Ovary (tissue), 9 donors: ENCODE measurements around the gene POU6F2. TPM values are rescaled to one million over a fixed set of nuclear protein-coding genes. Genes with fewer than 3 reads are reported as not detected.

ENCODE experiments used
- DNase-seq, 5 donors: peaks; one replicate each; pipeline ENCODE4 v3.0.0-alpha.2; 2019 to 2020
- H3K27ac ChIP-seq, 2 donors: fragments of 200-600 bp; one replicate each; pipeline versions ENCODE4 v1.5.1 to v1.8.0; 2019 to 2022
- H3K27me3 ChIP-seq: fragments of 200-600 bp; one replicate; pipeline ENCODE4 v1.8.0; 2022
- H3K36me3 ChIP-seq: fragments of 200-600 bp; sonication (generic); one replicate; pipeline ENCODE4 v1.5.1; 2019
- H3K4me1 ChIP-seq: one replicate; pipeline ENCODE4 v1.8.1; 2013; ENCODE audit warnings: mild to moderate bottlenecking, moderate library complexity; ENCODE audit not compliant: insufficient read depth
- H3K4me3 ChIP-seq: fragments of 200-600 bp; sonication (generic); one replicate; pipeline ENCODE4 v1.5.1; 2017
- H3K9me3 ChIP-seq, 2 donors: fragments of 200-600 bp in 1 of 2; sonication (generic) in 1 of 2; one replicate each; pipeline versions ENCODE4 v1.5.1 to v1.8.1; 2013 to 2019; ENCODE audit warnings: mild to moderate bottlenecking in 1 of 2, moderate library complexity in 1 of 2
- CTCF ChIP-seq, 3 donors: fragments of 450-650 bp in 2 of 3; fragments of 200-600 bp in 1 of 3; IDR thresholded peaks; one replicate each; pipeline versions ENCODE4 v1.5.1 to v1.8.0; 2016 to 2022; ENCODE audit warnings: antibody characterized with exemption in 3 of 3, mild to moderate bottlenecking in 1 of 3
- EP300 ChIP-seq: sonication (generic); formaldehyde crosslinking; IDR thresholded peaks from one replicate; pipeline ENCODE4 v1.6.1; 2017; ENCODE audit warnings: antibody characterized with exemption
- POLR2A ChIP-seq: fragments of 450-650 bp; IDR thresholded peaks from one replicate; pipeline ENCODE4 v1.6.1; 2017; ENCODE audit warnings: antibody characterized with exemption, mild to moderate bottlenecking, moderate library complexity
- WGBS, 3 donors: extraction: QIAGEN DNeasy Blood & Tissue Kit in 1 of 3; methylation state at CpG; one replicate each; pipeline versions ENCODE4 v1.1.5 to v1.1.7; 2013 to 2017; 5-methylcytosine and 5-hydroxymethylcytosine counted together
- intact Hi-C, 4 donors: fragments of 100-400 bp; cut with DNase I; formaldehyde crosslinking; loops; one replicate each; pipeline versions ENCODE4 v1.11.0 to v1.15.1; 2022 to 2023
- polyA plus RNA-seq, 2 donors: library from polyadenylated mRNA; stranded (reverse); fragments of 200-250 nt in 1 of 2; fragments of 350-450 nt in 1 of 2; fragmentation: Illumina TruSeq in 1 of 2; extraction: RNeasy Lipid Tissue Mini Kit (QIAGEN cat#74804) in 1 of 2; gene quantifications; one replicate each; pipeline ENCODE4 v1.2.3, GENCODE V29; 2013 to 2014
- total RNA-seq, 7 donors: library from RNA; depleted of rRNA in 2 of 7; stranded (reverse); fragments of >200 nt in 2 of 7; fragmentation: NEBNext Ultra II Directional in 3 of 7; extraction: Animal tissue kit (Norgen Biotek cat#: 25700) in 3 of 7; gene quantifications; one replicate each; pipeline versions ENCODE4 v1.1.0 to v1.2.4, GENCODE V29; 2016 to 2023
- donor health status: DM: no; HTN: no; CAD: no; lungs with moderate emphysema.
- donor health status: DM: no; HTN: no; CAD: no.
- donor health status: Bipolar disorder and iron deficiency.
- donor health status: DM: yes; HTN: yes; CAD: no.
- donor health status: DM: no; HTN: no; CAD: no.
- donor health status: DM: yes; HTN: yes; CAD: no.

POU6F2 gene
- total and polyA plus RNA-seq, 9 donors, result 0.17 to 2.0 (median 0.61) TPM

- no peaks in the 10 kb centered on the region for H3K27me3 ChIP-seq
- no peak for TF ChIP-seq CTCF (IDR thresholded peaks at IDR 0.05)
- TF ChIP-seq EP300, result no peak
- TF ChIP-seq POLR2A, result no peak
- no peaks in the 10 kb centered on the region for H3K4me1 ChIP-seq
- no peak overlapping the region for H3K4me3 ChIP-seq
- WGBS, 3 donors, result 83 to 84% (median 83%) methylated on average over 2 of the region's 2 CpGs
- no peaks in the 10 kb centered on the region for H3K9me3 ChIP-seq
- DNase-seq, result no peak
- H3K36me3 ChIP-seq, result no peaks in the 10 kb centered on the region
- intact Hi-C loops, result no loop called here
- no peak overlapping the region for H3K27ac ChIP-seq
Measured at GRCh38 chr7:39261771-39262170, 284.1 kb downstream of the POU6F2 start.

- H3K4me1 ChIP-seq, result no peaks in the 10 kb centered on the region
- no peak overlapping the region for H3K4me3 ChIP-seq
- intact Hi-C loops, result no loop called here
- 67 to 74% (median 71%) methylated on average over 9 of the region's 9 CpGs for WGBS, 3 donors
- H3K27me3 ChIP-seq, result no peaks in the 10 kb centered on the region
- no peak for DNase-seq
- H3K36me3 ChIP-seq, result no peaks in the 10 kb centered on the region
- no peak overlapping the region for H3K27ac ChIP-seq
- no peaks in the 10 kb centered on the region for H3K9me3 ChIP-seq
- TF ChIP-seq EP300, result no peak
- no peak for TF ChIP-seq POLR2A
- TF ChIP-seq CTCF (IDR thresholded peaks at IDR 0.05), result no peak
Measured at GRCh38 chr7:39265641-39266591, 288.2 kb downstream of the POU6F2 start.

GRCh38 chr7:39269034-39269433 lies 291.3 kb downstream of the POU6F2 start:
- no peak for DNase-seq
- H3K4me3 ChIP-seq, result no peak overlapping the region
- no peaks in the 10 kb centered on the region for H3K4me1 ChIP-seq
- TF ChIP-seq POLR2A (no peak), CTCF (IDR thresholded peaks at IDR 0.05) (no peak)
- WGBS, 3 donors, result 62 to 76% (median 62%) methylated on average over 2 of the region's 2 CpGs
- no peaks in the 10 kb centered on the region for H3K27me3 ChIP-seq
- no peak overlapping the region for H3K27ac ChIP-seq
- H3K9me3 ChIP-seq, result no peaks in the 10 kb centered on the region
- intact Hi-C loops, result no loop called here
- H3K36me3 ChIP-seq, result no peaks in the 10 kb centered on the region

GRCh38 chr7:39270018-39270417 lies 292.3 kb downstream of the POU6F2 start:
- no peak for DNase-seq
- H3K27me3 ChIP-seq, result no peaks in the 10 kb centered on the region
- intact Hi-C loops, result no loop called here
- no peaks in the 10 kb centered on the region for H3K9me3 ChIP-seq
- 85 to 89% (median 86%) methylated on average over 5 of the region's 5 CpGs for WGBS, 3 donors
- H3K4me1 ChIP-seq, result no peaks in the 10 kb centered on the region
- H3K36me3 ChIP-seq, result no peaks in the 10 kb centered on the region
- H3K4me3 ChIP-seq, result no peak overlapping the region
- TF ChIP-seq CTCF (IDR thresholded peaks at IDR 0.05), result no peak
- TF ChIP-seq POLR2A, result no peak
- TF ChIP-seq EP300, result no peak
- no peak overlapping the region for H3K27ac ChIP-seq
